ENCODE results near the gene PRIM2.
"Not testable (repeated sequence)": the region's sequence is repeated elsewhere in the genome, so short reads cannot be mapped to it uniquely, and the experiment has no call there.

GRCh38 chr6:57474862-57475475 lies 157.5 kb downstream of the PRIM2 start:
- not testable (repeated sequence) for TF ChIP-seq POLR2AphosphoS5, CTCF, EP300, POLR2A (IDR thresholded peaks at IDR 0.05)
